ENCODE results near the gene TENT5A.

TENT5A gene

GRCh38 chr6:81793821-81794475 lies 41.5 kb upstream of the TENT5A start:
- no peak for TF ChIP-seq CTCF (conservative IDR thresholded peaks at IDR 0.05; ENCODE audit: control insufficient read depth, insufficient read depth, low read depth, low read length)
- DNase-seq (ENCODE audit: low read depth), result peak; percentile 76
- no peak overlapping the region for H3K4me3 ChIP-seq (ENCODE audit: control insufficient read depth, low read depth, low read length)

GRCh38 chr6:81792826-81793225 lies 40.3 kb upstream of the TENT5A start:
- TF ChIP-seq CTCF (conservative IDR thresholded peaks at IDR 0.05; ENCODE audit: control insufficient read depth, insufficient read depth, low read depth, low read length), result no peak
- peak; percentile 18 for DNase-seq (ENCODE audit: low read depth)
- H3K4me3 ChIP-seq (ENCODE audit: control insufficient read depth, low read depth, low read length), result no peak overlapping the region

- no peak overlapping the region for H3K4me3 ChIP-seq (ENCODE audit: control insufficient read depth, low read depth, low read length)
- no peak for TF ChIP-seq CTCF (conservative IDR thresholded peaks at IDR 0.05; ENCODE audit: control insufficient read depth, insufficient read depth, low read depth, low read length)
- no peak for DNase-seq (ENCODE audit: low read depth)
Observed at GRCh38 chr6:81791756-81792155, 39.3 kb upstream of the TENT5A start.

GRCh38 chr6:81790034-81790433 lies 37.6 kb upstream of the TENT5A start:
- no peak for DNase-seq (ENCODE audit: low read depth)
- no peak overlapping the region for H3K4me3 ChIP-seq (ENCODE audit: control insufficient read depth, low read depth, low read length)
- no peak for TF ChIP-seq CTCF (conservative IDR thresholded peaks at IDR 0.05; ENCODE audit: control insufficient read depth, insufficient read depth, low read depth, low read length)

GRCh38 chr6:81789291-81789690 lies 36.8 kb upstream of the TENT5A start:
- H3K4me3 ChIP-seq (ENCODE audit: control insufficient read depth, low read depth, low read length), result no peak overlapping the region
- no peak for DNase-seq (ENCODE audit: low read depth)
- no peak for TF ChIP-seq CTCF (conservative IDR thresholded peaks at IDR 0.05; ENCODE audit: control insufficient read depth, insufficient read depth, low read depth, low read length)

GRCh38 chr6:81788748-81789147 lies 36.3 kb upstream of the TENT5A start:
- TF ChIP-seq CTCF (conservative IDR thresholded peaks at IDR 0.05; ENCODE audit: control insufficient read depth, insufficient read depth, low read depth, low read length), result no peak
- DNase-seq (ENCODE audit: low read depth), result peak; percentile 62
- H3K4me3 ChIP-seq (ENCODE audit: control insufficient read depth, low read depth, low read length), result no peak overlapping the region

All from fibroblast of mammary gland (primary cell).